HEK293 (cell line): ENCODE measurements around the gene PLPPR1.

Experiments used
- CTCF ChIP-seq: fragments of 450-650 bp; formaldehyde crosslinking; IDR thresholded peaks from 2 replicates; pipeline ENCODE4 v1.5.1; 2016; ENCODE audit warnings: missing biosample characterization, missing genetic modification characterization
- KLF16 ChIP-seq: fragments of 450-650 bp; formaldehyde crosslinking; IDR thresholded peaks from 2 replicates; pipeline ENCODE4 v1.5.1; 2017; ENCODE audit warnings: missing biosample characterization, missing genetic modification characterization
- YY1 ChIP-seq: fragments of 450-650 bp; formaldehyde crosslinking; IDR thresholded peaks from 2 replicates; pipeline ENCODE4 v1.5.1; 2018; ENCODE audit warnings: missing biosample characterization, missing genetic modification characterization
- ZNF121 ChIP-seq: fragments of 450-650 bp; formaldehyde crosslinking; IDR thresholded peaks from 2 replicates; pipeline ENCODE4 v1.5.1; 2016; ENCODE audit warnings: missing biosample characterization, missing genetic modification characterization
- ZNF211 ChIP-seq: fragments of 450-650 bp; formaldehyde crosslinking; IDR thresholded peaks from 2 replicates; pipeline ENCODE4 v1.5.1; 2016; ENCODE audit warnings: low read depth, missing biosample characterization, missing genetic modification characterization
- ZNF274 ChIP-seq, 2 experiments: fragments of 200-500 bp in 1 of 2; fragments of 450-650 bp in 1 of 2; sonication (Bioruptor generic) in 1 of 2; formaldehyde crosslinking in 1 of 2; IDR thresholded peaks; 2 replicates each; pipeline versions ENCODE4 v1.5.1 to v1.6.1; 2014 to 2016; ENCODE audit warnings: borderline replicate concordance in 1 of 2, inconsistent platforms in 1 of 2, low read length in 1 of 2, missing biosample characterization in 1 of 2, missing genetic modification characterization in 1 of 2
- ZNF426 ChIP-seq: fragments of 450-650 bp; formaldehyde crosslinking; IDR thresholded peaks from 2 replicates; pipeline ENCODE4 v1.5.1; 2017; ENCODE audit warnings: missing biosample characterization, missing genetic modification characterization, mild to moderate bottlenecking, inconsistent platforms, moderate library complexity
- ZNF777 ChIP-seq: fragments of 450-650 bp; formaldehyde crosslinking; IDR thresholded peaks from 2 replicates; pipeline ENCODE4 v1.5.1; 2017; ENCODE audit warnings: missing biosample characterization, missing genetic modification characterization, borderline replicate concordance
- TF ChIP-seq, protein P1 (sequence below): fragments of 450-650 bp; formaldehyde crosslinking; IDR thresholded peaks from 2 replicates; pipeline ENCODE4 v1.5.1; 2017; ENCODE audit warnings: missing biosample characterization, mild to moderate bottlenecking, missing genetic modification characterization, moderate library complexity
- TF ChIP-seq, protein P2 (sequence below): fragments of 450-650 bp; formaldehyde crosslinking; IDR thresholded peaks from 2 replicates; pipeline ENCODE4 v1.5.1; 2016; ENCODE audit warnings: missing biosample characterization, missing genetic modification characterization, low read depth

GRCh38 chr9:101354143-101354764 is 325.7 kb downstream of the PLPPR1 start:
- TF ChIP-seq ZNF777 (tag by site-specific recombination) (no peak), KLF16 (no peak), CTCF (tag by site-specific recombination) (no peak), ZNF274 (IDR thresholded peaks at IDR 0.05; ENCODE audit: low read length) (no peak), ZNF274 (tag by site-specific recombination; IDR thresholded peaks at IDR 0.05; ENCODE audit: borderline replicate concordance) (no peak), ZNF426 (tag by site-specific recombination) (no peak), YY1 (tag by site-specific recombination) (no peak), ZNF211 (tag by site-specific recombination) (no peak), ZNF121 (no peak)
- TF ChIP-seq, protein P1, sequence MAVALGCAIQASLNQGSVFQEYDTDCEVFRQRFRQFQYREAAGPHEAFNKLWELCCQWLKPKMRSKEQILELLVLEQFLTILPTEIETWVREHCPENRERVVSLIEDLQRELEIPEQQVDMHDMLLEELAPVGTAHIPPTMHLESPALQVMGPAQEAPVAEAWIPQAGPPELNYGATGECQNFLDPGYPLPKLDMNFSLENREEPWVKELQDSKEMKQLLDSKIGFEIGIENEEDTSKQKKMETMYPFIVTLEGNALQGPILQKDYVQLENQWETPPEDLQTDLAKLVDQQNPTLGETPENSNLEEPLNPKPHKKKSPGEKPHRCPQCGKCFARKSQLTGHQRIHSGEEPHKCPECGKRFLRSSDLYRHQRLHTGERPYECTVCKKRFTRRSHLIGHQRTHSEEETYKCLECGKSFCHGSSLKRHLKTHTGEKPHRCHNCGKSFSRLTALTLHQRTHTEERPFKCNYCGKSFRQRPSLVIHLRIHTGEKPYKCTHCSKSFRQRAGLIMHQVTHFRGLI (tag by site-specific recombination): no peak
- TF ChIP-seq, protein P2, sequence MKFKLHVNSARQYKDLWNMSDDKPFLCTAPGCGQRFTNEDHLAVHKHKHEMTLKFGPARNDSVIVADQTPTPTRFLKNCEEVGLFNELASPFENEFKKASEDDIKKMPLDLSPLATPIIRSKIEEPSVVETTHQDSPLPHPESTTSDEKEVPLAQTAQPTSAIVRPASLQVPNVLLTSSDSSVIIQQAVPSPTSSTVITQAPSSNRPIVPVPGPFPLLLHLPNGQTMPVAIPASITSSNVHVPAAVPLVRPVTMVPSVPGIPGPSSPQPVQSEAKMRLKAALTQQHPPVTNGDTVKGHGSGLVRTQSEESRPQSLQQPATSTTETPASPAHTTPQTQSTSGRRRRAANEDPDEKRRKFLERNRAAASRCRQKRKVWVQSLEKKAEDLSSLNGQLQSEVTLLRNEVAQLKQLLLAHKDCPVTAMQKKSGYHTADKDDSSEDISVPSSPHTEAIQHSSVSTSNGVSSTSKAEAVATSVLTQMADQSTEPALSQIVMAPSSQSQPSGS (tag by site-specific recombination): no peak
